HepG2 (cell line): ENCODE data around the gene STX1B. TPM values are rescaled to one million over a fixed set of nuclear protein-coding genes. Genes with fewer than 3 reads are reported as not detected.

Source experiments
- ARNT2 ChIP-seq: sonication (generic); formaldehyde crosslinking; IDR thresholded peaks from 2 replicates; pipeline ENCODE4 v1.8.0; 2022; ENCODE audit warnings: mild to moderate bottlenecking, low read depth, missing genetic modification reagents, moderate library complexity
- BCL6 ChIP-seq: IDR thresholded peaks from 2 replicates; pipeline ENCODE4 v1.6.1; 2016; ENCODE audit warnings: missing genetic modification reagents, missing compliant biosample characterization
- CENPT ChIP-seq: sonication (generic); formaldehyde crosslinking; IDR thresholded peaks from 2 replicates; pipeline ENCODE4 v1.8.0; 2022; ENCODE audit warnings: low read depth, mild to moderate bottlenecking, moderate library complexity, missing genetic modification reagents
- CHD4 ChIP-seq: fragments of 200-600 bp; sonication (generic); IDR thresholded peaks from 2 replicates; pipeline ENCODE4 v1.7.0; 2017; ENCODE audit warnings: mild to moderate bottlenecking, low read length, borderline replicate concordance
- EED ChIP-seq: sonication (generic); formaldehyde crosslinking; IDR thresholded peaks from 2 replicates; pipeline ENCODE4 v1.5.0; 2020; ENCODE audit warnings: mild to moderate bottlenecking, missing genetic modification reagents
- ETV5 ChIP-seq: IDR thresholded peaks from 2 replicates; pipeline ENCODE4 v1.6.1; 2018; ENCODE audit warnings: missing biosample characterization, missing genetic modification reagents, inconsistent platforms, borderline replicate concordance
- FOSL2 ChIP-seq: sonication (generic); formaldehyde crosslinking; IDR thresholded peaks from 2 replicates; pipeline ENCODE4 v1.4.0; 2020; ENCODE audit warnings: missing genetic modification reagents
- HCFC1 ChIP-seq: fragments of 150-350 bp; IDR thresholded peaks from 2 replicates; pipeline ENCODE4 v1.6.1; 2014; ENCODE audit warnings: low read depth, low read length
- HDAC1 ChIP-seq: sonication (generic); formaldehyde crosslinking; IDR thresholded peaks from 2 replicates; pipeline ENCODE4 v1.5.1; 2020; ENCODE audit warnings: mild to moderate bottlenecking, missing genetic modification reagents
- HNRNPH1 ChIP-seq: fragments of 200-400 bp; formaldehyde crosslinking; optimal IDR thresholded peaks from 2 replicates; pipeline ENCODE3; 2017; ENCODE audit warnings: mild to moderate bottlenecking, low read depth, low read length
- KAT8 ChIP-seq: IDR thresholded peaks from 2 replicates; pipeline ENCODE4 v1.6.1; 2016; ENCODE audit warnings: missing genetic modification reagents, missing compliant biosample characterization
- PAF1 ChIP-seq: IDR thresholded peaks from 2 replicates; pipeline ENCODE4 v1.6.1; 2016; ENCODE audit warnings: missing genetic modification reagents, missing compliant biosample characterization
- PLRG1 ChIP-seq: fragments of 450-650 bp; conservative IDR thresholded peaks from 2 replicates; pipeline ENCODE4 v1.6.1; 2016
- POLR2AphosphoS5 ChIP-seq: IDR thresholded peaks from 2 replicates; pipeline ENCODE4 v1.6.1; 2012; ENCODE audit warnings: low read depth, low read length
- RBFOX2 ChIP-seq: fragments of 200-400 bp; formaldehyde crosslinking; IDR thresholded peaks from 2 replicates; pipeline ENCODE4 v1.6.1; 2017; ENCODE audit warnings: low read depth, mild to moderate bottlenecking, low read length
- SALL1 ChIP-seq: sonication (generic); formaldehyde crosslinking; IDR thresholded peaks from 2 replicates; pipeline ENCODE4 v1.8.0; 2022; ENCODE audit warnings: mild to moderate bottlenecking, missing genetic modification reagents
- TBL1XR1 ChIP-seq: fragments of 150-350 bp; IDR thresholded peaks from 2 replicates; pipeline ENCODE4 v1.6.1; 2014; ENCODE audit warnings: borderline replicate concordance, low read length; ENCODE audit not compliant: partially characterized antibody
- ZNF143 ChIP-seq: sonication (generic); formaldehyde crosslinking; IDR thresholded peaks from 2 replicates; pipeline ENCODE4 v1.4.0; 2020; ENCODE audit warnings: missing genetic modification reagents
- ZNF275 ChIP-seq: sonication (generic); formaldehyde crosslinking; IDR thresholded peaks from 2 replicates; pipeline ENCODE4 v1.8.0; 2022; ENCODE audit warnings: missing genetic modification reagents, mild to moderate bottlenecking, inconsistent platforms, borderline replicate concordance
- ZNF282 ChIP-seq: fragments of 450-650 bp; IDR thresholded peaks from 2 replicates; pipeline ENCODE4 v1.6.1; 2018; ENCODE audit not compliant: partially characterized antibody
- ZNF501 ChIP-seq: sonication (generic); formaldehyde crosslinking; IDR thresholded peaks from 2 replicates; pipeline ENCODE4 v1.5.1; 2020; ENCODE audit warnings: mild to moderate bottlenecking, moderate library complexity, missing genetic modification reagents
- ZNF557 ChIP-seq: sonication (generic); formaldehyde crosslinking; IDR thresholded peaks from 2 replicates; pipeline ENCODE4 v1.4.0; 2020; ENCODE audit warnings: missing genetic modification reagents
- ZNF576 ChIP-seq: sonication (generic); formaldehyde crosslinking; IDR thresholded peaks from 2 replicates; pipeline ENCODE4 v1.4.0; 2020; ENCODE audit warnings: mild to moderate bottlenecking, missing genetic modification reagents
- ZNF772 ChIP-seq: sonication (generic); formaldehyde crosslinking; IDR thresholded peaks from 2 replicates; pipeline ENCODE4 v1.5.0; 2020; ENCODE audit warnings: mild to moderate bottlenecking, missing genetic modification reagents
- ZNF777 ChIP-seq: sonication (generic); formaldehyde crosslinking; IDR thresholded peaks from 2 replicates; pipeline ENCODE4 v1.4.0; 2020; ENCODE audit warnings: missing genetic modification reagents
- polyA plus RNA-seq, 8 experiments: library from polyadenylated mRNA; depleted of rRNA in 3 of 8; stranded (reverse) in 7 of 8; unstranded in 1 of 8; fragments of >200 nt; fragmentation: Illumina TruSeq in 4 of 8; extraction: Trizol in 4 of 8; gene quantifications; 2 replicates each; pipeline versions ENCODE4 v1.2.1 to v1.2.3, GENCODE V29; 2011 to 2016; ENCODE audit warnings: low read depth in 4 of 8, missing spikeins in 1 of 8, mixed read lengths in 1 of 8; ENCODE audit not compliant: insufficient read depth in 1 of 8
- total RNA-seq, 5 experiments: library from RNA; depleted of rRNA; stranded (reverse); fragments of >200 nt; fragmentation: Illumina TruSeq; extraction: Trizol; gene quantifications; 2 replicates each; pipeline ENCODE4 v1.2.3, GENCODE V29; 2016; ENCODE audit warnings: low read depth in 1 of 5
- TF ChIP-seq, protein P1 (sequence below): sonication (generic); formaldehyde crosslinking; IDR thresholded peaks from 2 replicates; pipeline ENCODE4 v1.4.0; 2020; ENCODE audit warnings: mild to moderate bottlenecking, low read depth, missing genetic modification reagents
- TF ChIP-seq, protein P2 (sequence below): sonication (generic); formaldehyde crosslinking; IDR thresholded peaks from 2 replicates; pipeline ENCODE4 v1.5.1; 2020; ENCODE audit warnings: missing genetic modification reagents, mild to moderate bottlenecking, borderline replicate concordance

STX1B gene
- total and polyA plus RNA-seq, 2 of the 13 experiments (the other 11 are each of a cell fraction or from before 2014, with no cell fraction given), result 2.1 to 3.0 TPM

GRCh38 chr16:31032736-31033708 is 22.6 kb upstream of the STX1B start, which contains the start of gene STX4 (continued):
- TF ChIP-seq ZNF501 (CRISPR knock-in tag) (peak; percentile 92), KAT8 (CRISPR knock-in tag) (peak; percentile 94), HCFC1 (peak; percentile 83), ZNF557 (peak; percentile 12; the same call in 1 of the 2 replicates), PLRG1 (no peak), ZNF282 (no peak), ZNF777 (CRISPR knock-in tag) (peak; percentile 75), EED (peak; percentile 93), SALL1 (CRISPR knock-in tag) (peak; percentile 94), HDAC1 (CRISPR knock-in tag) (peak; percentile 81), ZNF576 (peak; percentile 56), ARNT2 (CRISPR knock-in tag) (peak; percentile 97), TBL1XR1 (no peak), RBFOX2 (peak; percentile 75), CHD4 (no peak; the same call in 1 of the 2 replicates), ZNF772 (peak; percentile 76), FOSL2 (CRISPR knock-in tag) (peak; percentile 62; the same call in 1 of the 2 replicates), PAF1 (CRISPR knock-in tag) (0 out of 2 replicates have a peak, but pooled peaks have one; percentile 38), CENPT (CRISPR knock-in tag) (no peak; the same call in 1 of the 2 replicates), ETV5 (CRISPR knock-in tag) (peak; percentile 75; the same call in 1 of the 2 replicates), HNRNPH1 (no peak), BCL6 (CRISPR knock-in tag) (peak; percentile 52), ZNF275 (peak; percentile 74; the same call in 1 of the 2 replicates), ZNF143 (CRISPR knock-in tag) (peak; percentile 80), POLR2AphosphoS5 (peak; percentile 58)
- TF ChIP-seq, protein P1, sequence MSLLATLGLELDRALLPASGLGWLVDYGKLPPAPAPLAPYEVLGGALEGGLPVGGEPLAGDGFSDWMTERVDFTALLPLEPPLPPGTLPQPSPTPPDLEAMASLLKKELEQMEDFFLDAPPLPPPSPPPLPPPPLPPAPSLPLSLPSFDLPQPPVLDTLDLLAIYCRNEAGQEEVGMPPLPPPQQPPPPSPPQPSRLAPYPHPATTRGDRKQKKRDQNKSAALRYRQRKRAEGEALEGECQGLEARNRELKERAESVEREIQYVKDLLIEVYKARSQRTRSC (CRISPR knock-in tag), result 0 out of 2 replicates have a peak, but pooled peaks have one; percentile 18
- TF ChIP-seq, protein P2, sequence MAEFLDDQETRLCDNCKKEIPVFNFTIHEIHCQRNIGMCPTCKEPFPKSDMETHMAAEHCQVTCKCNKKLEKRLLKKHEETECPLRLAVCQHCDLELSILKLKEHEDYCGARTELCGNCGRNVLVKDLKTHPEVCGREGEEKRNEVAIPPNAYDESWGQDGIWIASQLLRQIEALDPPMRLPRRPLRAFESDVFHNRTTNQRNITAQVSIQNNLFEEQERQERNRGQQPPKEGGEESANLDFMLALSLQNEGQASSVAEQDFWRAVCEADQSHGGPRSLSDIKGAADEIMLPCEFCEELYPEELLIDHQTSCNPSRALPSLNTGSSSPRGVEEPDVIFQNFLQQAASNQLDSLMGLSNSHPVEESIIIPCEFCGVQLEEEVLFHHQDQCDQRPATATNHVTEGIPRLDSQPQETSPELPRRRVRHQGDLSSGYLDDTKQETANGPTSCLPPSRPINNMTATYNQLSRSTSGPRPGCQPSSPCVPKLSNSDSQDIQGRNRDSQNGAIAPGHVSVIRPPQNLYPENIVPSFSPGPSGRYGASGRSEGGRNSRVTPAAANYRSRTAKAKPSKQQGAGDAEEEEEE (CRISPR knock-in tag), result peak; percentile 49; the same call in 1 of the 2 replicates
